ENCODE data around the gene FRK. TPM values are rescaled to one million over a fixed set of nuclear protein-coding genes. Genes with fewer than 3 reads are reported as not detected.
"Not testable (repeated sequence)": the region's sequence is repeated elsewhere in the genome, so short reads cannot be mapped to it uniquely, and the experiment has no call there.

Gene FRK
- total RNA-seq, 1 experiment from 2014 or later, result 0.02 TPM

DNA sequence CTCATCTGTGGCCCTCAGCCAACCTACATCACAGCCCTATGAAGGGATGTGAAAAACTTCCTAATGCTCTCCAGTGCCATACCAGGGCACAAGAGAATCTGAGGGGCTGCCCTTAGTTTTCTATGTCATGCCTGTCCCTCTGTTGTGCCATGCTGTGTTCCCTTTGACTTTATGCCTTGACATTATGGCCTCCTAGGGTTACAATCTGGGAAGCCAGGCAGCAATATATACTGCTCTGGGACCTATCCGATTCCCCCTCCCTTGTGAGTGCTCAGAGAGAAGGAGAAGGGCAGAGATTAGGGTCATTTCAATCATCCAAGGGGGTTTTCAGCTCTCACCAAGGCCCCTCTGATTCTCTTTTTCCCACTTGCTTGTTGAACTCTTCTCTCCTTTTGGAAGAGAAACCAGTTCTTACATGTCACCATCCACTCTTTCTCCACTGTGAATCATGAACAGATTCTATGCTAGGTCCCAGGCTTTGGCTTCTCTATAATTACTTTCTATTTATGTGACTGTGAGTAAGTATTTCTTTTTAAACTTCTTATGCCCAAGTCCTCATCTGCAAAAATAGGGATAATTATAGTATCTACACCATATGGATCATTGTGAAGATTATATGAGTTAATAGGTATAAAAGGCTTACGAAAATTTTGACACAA lies 14.2 kb upstream of the FRK start:
- DNase-seq (ENCODE audit: low spot score), result no peak

- DNase-seq (ENCODE audit: low spot score), result peak; percentile 63
Measured at GRCh38 chr6:116073765-116074440, 13.2 kb upstream of the FRK start.

DNA sequence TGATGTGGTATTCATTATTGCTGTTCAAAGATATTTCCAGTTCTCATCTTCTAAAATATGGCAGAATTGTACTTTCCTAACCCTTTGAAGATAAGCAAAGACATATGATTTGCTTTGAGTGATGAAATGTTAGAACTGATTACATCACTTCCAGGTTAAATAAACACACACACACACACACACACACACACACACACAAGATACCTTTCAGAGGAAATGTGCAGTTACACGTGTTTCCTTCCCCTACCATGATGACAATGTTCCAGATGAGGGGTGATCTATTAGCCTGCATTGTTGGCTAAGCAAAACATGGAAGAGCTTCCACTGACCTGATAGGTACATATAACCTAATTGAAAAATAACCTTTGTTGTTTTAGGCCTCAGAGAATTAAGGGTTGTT lies 11.7 kb upstream of the FRK start:
- DNase-seq (ENCODE audit: low spot score), result no peak

DNA sequence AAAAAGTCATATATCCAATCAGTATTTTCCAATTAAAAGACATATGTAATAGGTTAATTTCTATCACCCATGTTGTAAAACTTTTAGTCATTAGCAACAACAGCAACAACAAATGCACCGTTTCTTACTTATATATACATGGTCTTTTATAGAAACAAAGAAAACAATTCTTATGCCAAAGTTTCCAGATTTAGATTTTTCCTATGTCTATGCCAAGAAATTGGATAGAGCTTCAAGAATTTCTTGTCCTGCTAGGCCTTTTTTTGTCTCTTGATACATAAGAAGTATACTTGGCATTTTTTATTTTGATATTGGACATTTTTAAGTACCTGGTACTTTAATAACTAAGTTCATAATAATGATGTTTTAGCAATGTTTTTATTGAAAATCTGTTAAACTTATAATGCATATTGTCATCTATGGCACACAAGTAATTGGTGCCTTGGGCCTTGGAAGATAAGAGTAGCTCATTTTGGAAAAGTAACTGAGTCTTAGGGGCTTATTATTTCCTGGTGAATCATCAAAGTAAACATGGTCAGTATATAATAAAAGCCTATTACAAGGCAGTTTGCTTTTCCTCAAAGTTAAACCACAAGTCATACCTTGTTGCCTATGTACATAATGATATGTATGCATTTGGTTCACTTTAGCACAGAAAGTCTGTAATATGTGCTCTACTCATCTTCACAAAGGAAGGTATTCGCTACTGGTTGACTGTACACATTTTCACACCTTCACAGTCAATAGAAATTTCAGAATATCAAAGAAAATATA lies 10.1 kb upstream of the FRK start:
- peak; percentile 4 for DNase-seq (ENCODE audit: low spot score)

GRCh38 chr6:116070101-116070500 lies 9.4 kb upstream of the FRK start:
- DNase-seq (ENCODE audit: low spot score), result no peak

GRCh38 chr6:116066789-116067188 lies 6.1 kb upstream of the FRK start:
- DNase-seq (ENCODE audit: low spot score), result no peak

GRCh38 chr6:116064666-116065065 lies 4.0 kb upstream of the FRK start:
- no peak for DNase-seq (ENCODE audit: low spot score)

GRCh38 chr6:116062496-116062895 lies 1.8 kb upstream of the FRK start:
- no peak for DNase-seq (ENCODE audit: low spot score)

GRCh38 chr6:116059713-116060571 lies 749 bp downstream of the FRK start:
- DNase-seq (ENCODE audit: low spot score), result no peak

DNA sequence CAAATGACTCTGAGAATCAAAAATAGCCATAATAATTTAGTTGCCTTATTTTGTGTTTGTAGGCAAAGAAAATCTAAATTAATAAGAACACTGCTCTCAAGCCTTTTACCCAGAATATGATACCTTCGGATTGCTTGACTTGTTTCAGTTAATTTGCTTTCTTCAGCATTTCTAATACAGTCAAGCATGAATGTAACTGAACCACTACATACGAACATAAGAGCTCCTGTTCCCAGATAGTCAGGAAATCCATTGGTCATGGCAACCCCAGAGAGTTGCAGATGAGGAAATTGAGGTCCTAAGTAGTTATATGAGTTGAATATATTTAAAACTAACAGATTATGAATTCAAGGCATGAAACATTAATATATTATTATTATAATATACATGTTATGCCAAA lies 2.9 kb downstream of the FRK start:
- no peak for DNase-seq (ENCODE audit: low spot score)

- no peak for DNase-seq (ENCODE audit: low spot score)
Measured at GRCh38 chr6:116055513-116055912, 5.2 kb downstream of the FRK start.

DNA sequence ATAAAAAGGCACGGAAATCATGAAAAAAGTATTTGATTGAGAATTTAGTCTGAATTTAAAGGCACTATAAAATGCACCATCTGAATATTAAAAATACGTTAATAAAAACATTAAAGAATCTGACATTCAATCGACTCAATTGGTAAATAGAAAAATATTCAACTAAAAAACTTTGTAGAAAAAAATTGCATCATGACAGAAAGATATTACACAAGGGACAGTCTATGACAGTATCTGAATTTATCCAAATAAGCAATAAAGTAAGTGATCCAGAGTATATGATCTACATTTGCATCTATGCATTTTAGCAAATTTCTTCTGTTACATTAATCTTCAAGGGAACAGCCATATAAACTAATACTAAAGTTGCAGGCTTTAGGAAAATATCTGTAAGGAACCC lies 9.4 kb downstream of the FRK start:
- DNase-seq (ENCODE audit: low spot score), result no peak

DNA sequence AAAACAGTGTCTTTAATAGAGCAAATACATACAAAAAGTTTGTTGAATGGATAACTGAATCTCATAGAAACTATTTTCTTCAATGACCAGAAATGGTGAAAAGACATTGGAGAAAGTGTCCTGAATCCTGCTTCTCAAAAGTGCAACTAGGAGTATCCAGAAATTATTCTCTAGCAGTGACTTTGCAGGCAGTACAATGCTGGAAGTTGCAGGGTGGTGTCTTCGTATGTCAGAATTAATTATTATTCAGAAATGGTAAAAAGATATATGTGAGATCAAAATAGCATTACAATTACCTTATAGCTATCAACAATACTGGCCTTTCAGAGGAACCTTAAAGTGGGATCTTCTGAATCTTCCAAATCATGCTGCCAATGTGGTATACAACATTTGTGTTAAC lies 10.0 kb downstream of the FRK start:
- DNase-seq (ENCODE audit: low spot score), result no peak

GRCh38 chr6:116049321-116049720 lies 11.4 kb downstream of the FRK start:
- DNase-seq (ENCODE audit: low spot score), result no peak

DNA sequence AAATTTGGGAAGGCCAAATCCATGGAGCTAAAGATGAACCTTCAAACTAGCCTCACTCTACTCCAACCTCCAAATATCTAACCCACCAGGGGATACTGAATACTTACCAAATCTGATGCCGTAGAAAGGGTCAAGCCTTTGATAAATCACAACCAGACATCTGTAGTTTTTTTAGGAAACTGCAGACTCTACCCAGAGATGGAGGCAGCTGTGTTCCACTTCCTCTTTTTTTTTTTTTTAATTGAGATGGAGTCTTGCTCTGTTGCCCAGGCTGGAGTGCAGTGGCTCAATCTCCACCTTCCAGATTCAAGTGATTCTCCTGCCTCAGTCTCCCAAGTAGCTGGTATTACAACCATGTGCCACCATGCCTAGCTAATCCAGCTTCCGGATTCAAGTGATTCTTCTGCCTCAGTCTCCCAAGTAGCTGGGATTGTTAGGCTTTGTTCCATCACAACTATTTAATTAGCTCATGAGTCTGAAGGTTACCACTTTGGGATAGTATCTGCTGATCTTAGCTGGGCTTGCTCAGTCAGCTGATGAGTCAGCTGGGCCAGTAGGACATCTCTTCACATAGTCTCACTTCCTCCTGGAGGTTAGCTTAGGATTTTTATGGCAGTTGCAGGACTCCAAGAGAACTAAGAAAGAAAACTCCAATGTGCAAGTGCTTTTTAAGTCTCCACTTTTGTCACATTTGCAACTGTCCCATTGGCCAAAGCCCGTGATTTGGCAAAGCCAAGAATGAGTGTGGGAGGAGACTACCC lies 13.3 kb downstream of the FRK start:
- DNase-seq (ENCODE audit: low spot score), result peak; percentile 1

DNA sequence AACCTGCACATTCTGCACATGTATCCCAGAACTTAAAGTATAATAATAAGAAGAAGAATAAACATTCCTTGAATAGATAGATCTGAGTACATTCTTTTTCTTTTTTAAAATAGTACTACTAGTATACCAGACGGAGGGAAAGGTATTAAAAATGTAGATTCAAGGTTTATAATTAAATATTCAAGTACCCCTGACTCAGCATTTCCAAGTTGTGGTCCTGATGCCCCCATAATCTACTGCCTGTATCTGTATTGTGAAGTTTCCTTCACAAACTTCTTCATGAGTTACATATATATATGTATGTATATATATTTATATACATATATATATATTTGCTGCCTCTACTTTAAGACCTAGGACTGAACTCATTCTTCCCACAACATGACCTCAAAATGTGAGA lies 14.0 kb downstream of the FRK start:
- no peak for DNase-seq (ENCODE audit: low spot score)

DNA sequence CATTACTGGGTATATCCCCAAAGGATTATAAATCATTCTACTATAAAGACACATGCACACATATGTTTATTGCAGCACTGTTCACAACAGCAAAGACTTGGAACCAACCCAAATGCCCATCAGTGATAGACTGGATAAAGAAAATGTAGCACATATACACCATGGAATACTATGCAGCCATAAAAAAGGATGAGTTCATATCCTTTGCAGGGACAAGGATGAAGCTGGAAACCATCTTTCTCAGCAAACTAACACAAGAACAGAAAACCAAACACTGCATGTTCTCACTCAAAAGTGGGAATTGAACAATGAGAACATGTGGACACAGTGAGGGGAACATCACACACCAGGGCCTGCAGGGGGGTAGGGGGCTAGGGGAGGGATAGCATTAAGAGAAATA lies 14.4 kb downstream of the FRK start:
- DNase-seq (ENCODE audit: low spot score), result not testable (repeated sequence)

GRCh38 chr6:116041934-116042333 lies 18.8 kb downstream of the FRK start:
- no peak for DNase-seq (ENCODE audit: low spot score)

DNA sequence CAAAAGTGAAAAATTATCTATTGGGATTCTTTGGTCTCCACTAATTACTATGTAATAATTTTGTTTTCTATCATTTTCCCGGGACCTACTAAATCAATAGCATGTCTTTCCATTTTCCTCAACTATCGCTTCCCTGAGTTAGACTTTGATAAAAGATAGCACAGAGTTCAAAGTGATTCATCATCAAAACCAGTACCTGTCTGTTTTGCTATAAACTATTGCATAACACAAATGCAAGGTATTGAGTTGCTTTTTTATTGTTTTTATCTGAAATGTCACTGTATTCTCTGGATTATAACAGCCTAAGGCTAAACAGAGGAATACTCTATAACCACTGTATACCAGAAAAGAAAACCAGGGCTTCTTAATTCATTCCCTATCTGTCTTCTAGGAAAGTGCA lies 19.7 kb downstream of the FRK start:
- no peak for DNase-seq (ENCODE audit: low spot score)

DNA sequence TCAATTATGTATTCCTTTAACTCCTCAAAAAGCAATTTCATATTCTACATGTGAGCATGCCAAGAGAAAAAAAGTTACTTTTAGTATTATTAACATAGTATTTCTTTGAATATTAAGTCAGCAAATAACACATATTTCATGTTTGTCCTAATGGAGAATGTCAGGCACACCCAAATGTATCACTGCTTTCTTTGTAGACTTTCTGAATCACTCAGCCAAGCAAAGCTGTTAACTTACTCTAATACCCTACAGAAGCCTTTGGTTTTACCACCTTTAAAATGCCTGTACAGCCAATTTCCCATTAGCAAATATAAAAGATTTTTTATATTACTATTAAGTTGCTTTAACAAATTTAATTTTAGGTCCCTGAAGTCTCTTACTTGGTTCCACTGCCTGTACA lies 23.8 kb downstream of the FRK start:
- no peak for DNase-seq (ENCODE audit: low spot score)

DNA sequence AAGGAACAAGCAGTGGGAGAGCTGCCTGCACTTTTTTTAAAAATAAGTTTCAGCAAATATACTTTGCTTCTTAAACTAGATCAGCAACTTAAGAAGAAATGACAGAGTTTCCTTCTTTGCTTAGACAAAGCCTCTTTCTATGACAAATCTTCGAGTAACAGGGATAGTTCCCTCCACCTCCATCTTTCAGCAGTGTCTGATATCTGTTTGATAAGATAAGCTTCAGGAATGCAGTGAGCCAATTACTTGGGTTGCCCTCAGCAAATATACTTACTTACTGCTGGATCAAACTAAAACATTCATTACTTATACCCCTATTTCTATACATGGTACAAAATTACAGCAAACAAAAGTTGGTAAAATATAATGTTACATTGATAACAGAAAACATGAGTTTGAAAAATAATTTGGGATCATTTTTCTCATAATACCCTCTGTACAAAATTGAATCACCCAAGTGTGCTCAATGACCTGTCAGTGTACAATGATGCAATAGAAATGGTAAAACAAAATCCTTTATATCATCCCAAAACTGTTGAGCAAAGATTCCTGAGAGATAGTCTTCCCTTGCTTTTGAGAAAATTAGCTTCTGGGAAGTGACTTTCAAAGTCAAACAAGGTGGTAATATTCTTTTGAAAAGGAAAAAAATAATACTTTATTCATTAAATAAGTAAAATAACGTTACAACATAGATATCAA lies 24.5 kb downstream of the FRK start:
- DNase-seq (ENCODE audit: low spot score), result peak; percentile 5

Data from A172 (cell line).